ENCODE measurements around the gene HDAC10.
A peak's percentile ranks its signal among the peaks of the same experiment; 100 is the strongest.
"Not testable (repeated sequence)": the region's sequence is repeated elsewhere in the genome, so short reads cannot be mapped to it uniquely, and the experiment has no call there.

HDAC10 gene

DNA sequence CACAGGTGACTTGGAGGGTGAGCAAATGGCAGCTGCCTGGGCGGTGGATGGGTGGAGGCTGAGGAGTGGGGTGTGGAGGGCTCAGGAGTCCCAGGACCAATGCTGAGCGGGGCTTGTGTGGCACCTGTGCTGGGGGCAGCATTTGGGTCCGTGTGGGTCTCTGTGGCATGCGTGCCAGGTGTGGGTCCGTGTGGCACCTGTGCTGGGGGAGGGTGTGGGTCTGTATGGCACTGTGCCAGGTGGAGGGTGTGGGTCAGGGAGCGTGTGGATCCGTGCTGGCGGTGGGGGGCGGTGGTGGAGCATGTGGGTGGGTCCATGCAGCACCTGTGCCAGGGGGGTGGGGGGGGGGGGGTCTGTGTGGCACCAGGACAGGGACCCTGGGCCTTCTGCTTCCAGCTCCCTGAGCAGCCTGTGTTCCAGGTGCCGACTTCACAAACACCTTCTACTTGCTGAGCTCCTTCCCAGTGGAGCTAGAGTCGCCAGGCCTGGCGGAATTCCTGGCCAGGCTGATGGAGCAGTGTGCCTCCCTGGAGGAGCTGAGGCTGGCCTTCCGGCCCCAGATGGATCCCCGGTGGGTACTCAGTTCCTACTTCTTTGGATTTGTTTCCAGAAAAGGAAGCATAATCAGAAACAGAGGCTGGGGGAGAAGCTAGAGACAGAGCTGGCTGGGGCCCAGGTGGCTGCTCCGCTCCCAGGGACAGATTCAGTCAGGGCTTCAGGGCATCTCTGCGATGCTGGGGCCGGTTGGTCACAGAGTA is 35.6 kb downstream of the HDAC10 start:
- no peak for DNase-seq

DNA sequence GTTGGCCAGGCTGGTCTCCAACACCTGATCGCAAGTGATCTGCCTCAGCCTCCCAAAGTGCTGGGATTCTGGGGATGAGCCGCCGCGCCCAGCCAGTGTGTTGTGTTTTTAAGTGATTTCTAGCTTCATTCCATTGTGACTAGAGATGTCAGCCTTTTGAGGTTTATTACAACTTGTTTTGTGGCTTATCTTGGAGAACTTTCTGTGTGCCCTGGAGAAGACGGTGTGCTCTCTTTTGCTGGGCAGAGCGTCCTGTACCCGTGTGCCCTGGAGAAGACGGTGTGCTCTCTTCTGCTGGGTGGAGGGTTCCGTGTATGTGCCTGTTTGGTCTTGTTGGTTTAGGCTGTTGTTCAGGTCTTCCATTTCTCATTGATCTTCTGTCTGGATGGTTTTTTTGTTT is 37.8 kb downstream of the HDAC10 start:
- DNase-seq: no peak

GRCh38 chr22:50211147-50211546 is 39.9 kb downstream of the HDAC10 start:
- no peak for DNase-seq

- DNase-seq: no peak
Observed at GRCh38 chr22:50210378-50211139, 40.5 kb downstream of the HDAC10 start.

DNA sequence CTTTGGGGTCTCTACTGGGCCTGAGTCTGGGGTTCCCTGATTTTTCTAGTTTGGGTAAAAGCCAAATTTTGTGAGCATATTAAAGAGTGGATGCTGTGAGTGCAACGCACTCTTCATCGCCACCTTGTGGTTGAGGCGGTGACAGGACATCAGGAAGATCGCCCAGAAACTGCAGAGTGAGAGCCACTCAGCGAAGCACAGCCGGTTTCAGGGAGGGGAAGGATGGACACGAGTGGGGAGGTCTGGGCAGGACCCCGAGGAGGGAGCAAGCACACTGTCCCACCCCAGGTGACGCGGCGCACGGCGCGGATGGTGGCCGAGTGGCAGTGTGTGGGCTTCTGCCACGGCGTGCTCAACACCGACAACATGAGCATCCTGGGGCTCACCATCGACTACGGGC is 41.2 kb downstream of the HDAC10 start:
- peak; percentile 71 for DNase-seq

- DNase-seq: no peak
Observed at GRCh38 chr22:50208939-50209892, 41.8 kb downstream of the HDAC10 start.

- DNase-seq: no peak
Observed at GRCh38 chr22:50208430-50208938, 42.6 kb downstream of the HDAC10 start.

- DNase-seq: no peak
Observed at GRCh38 chr22:50207383-50208140, 43.5 kb downstream of the HDAC10 start.

GRCh38 chr22:50206599-50206998 is 44.5 kb downstream of the HDAC10 start:
- DNase-seq: no peak

GRCh38 chr22:50205781-50206569 is 45.1 kb downstream of the HDAC10 start:
- DNase-seq: no peak

DNA sequence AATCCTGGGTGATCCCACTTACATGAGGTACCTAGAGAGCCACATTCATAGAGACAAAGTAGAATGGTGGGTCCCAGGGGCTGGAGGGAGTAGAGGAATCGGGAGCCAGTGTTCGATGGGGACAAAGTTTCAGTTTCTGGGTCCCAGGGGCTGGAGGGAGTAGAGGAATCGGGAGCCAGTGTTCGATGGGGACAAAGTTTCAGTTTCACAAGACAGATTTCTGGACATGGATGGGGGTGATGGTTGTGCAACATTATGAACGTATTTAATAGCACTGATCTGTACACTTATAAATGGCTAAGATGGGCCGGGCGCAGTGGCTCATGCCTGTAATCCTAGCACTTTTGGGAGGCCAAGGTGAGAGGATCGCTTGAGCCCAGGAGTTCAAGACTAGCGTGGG is 46.1 kb downstream of the HDAC10 start:
- DNase-seq: not testable (repeated sequence)

GRCh38 chr22:50204571-50204970 is 46.5 kb downstream of the HDAC10 start:
- no peak for DNase-seq

DNA sequence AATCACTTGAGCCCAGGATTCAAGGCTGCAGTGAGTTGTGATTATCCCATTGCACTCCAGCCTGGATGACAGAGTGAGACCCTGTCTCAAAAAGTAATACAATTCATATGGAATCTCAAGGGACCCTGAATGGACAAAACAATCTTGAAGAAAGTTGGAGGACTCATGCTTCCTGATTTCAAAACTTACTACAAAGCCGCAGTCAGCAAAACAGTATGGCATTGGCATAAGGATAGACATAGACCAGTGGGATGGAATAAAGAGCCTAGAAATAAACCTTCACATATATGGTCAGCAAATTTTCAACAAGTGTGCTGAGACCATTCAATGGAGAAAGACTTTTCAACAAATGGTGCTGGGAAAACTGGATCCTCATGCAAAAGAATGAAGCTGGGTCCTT is 47.8 kb downstream of the HDAC10 start:
- DNase-seq: no peak

DNA sequence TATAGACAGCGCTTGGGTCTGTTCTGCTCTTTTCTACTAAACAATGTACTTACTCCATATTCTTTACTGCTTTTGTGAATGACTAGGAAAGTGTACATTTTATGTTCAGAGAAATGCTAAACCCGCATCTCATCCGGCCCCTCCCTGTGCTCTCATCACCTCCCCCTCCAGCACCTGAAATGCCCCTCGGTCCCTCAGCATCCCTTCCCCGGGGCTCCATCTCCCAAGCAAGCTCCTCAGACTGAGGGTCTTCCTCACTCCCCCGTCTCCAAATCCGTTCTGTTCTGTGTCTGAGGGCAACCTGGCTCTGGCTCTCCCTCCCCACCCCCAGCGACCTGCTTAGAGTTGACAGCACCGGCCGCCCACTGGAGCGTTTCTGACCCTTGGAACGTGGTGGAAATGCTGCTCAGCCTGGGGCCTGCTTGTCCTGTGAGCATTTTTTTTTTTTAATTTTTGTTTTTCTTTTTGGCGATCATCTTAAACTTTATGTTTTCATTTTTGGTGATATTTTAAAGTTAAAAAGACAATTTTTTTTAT is 48.9 kb downstream of the HDAC10 start:
- DNase-seq: no peak

GRCh38 chr22:50201191-50202129 is 49.6 kb downstream of the HDAC10 start:
- peak; percentile 21 for DNase-seq

DNA sequence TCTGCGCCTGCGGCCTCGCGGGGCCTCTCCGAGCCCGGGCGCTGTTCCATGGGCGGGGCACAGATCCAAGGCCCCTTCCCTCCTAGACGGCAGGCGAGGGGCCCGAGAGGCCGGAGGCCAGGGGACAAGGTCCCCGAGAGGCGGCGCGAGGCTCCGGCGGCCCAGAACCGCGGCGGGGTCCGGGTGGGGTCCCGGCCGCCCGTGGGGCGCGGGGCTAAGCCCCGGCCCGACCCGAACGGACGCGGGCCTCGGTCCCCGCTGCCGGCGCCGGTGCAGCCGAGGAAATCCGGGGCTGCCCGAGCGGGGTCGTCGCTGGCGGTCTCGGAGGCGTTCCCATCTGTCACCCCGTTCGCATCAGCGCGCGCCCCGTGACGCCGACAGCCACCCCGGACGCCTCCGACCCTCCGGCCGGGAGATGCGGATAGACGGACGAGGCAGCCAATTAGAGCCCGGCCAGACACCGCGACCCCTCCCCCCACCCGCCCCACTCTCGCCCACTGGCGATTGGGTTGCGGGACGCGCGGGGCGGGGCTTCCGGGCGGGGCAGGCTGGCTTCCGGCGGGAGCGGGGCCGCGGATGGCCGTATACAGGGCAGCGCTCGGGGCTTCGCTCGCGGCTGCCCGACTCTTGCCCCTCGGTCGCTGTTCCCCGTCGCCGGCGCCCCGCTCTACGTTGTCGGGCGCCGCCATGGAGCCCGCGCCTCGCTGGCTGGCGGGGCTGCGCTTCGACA is 50.4 kb downstream of the HDAC10 start, which contains the start of gene SELENOO:
TSS of gene SELENOO (plus strand) at position 551 of the 730 bp plus-strand sequence. CDS start at position 577, 26 bp downstream.
- DNase-seq: peak; percentile 93

DNA sequence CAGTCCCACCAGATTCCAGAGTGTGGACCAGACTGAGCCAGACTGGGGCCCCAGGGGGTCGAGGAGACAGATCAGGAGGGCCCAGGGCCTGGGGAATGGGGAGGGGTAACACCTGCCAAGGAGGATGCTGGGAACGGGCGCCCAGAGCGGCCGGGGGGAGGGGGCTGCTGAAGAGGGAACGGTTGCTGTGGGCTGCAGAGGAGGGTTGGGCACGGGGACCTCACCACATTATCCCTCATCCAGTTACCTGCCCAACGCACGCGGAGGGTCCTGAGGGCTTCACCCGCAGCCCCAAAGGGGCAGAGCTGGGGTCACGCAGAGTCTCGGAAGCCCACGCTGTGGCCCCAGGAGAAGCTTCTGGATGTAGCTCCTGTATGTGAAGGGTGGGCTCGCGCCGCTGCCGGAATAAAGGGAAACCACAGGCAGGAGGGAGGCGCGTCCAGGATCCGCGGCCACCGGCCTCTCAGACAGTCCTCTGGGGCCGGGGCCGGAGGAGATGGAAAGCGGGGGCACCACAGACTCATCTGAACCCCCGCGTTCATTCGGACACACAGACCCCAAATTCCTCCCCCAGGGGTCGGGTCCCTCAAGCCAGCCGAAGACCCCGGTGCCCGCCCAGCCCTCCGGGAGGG is 51.1 kb downstream of the HDAC10 start:
- no peak for DNase-seq

DNA sequence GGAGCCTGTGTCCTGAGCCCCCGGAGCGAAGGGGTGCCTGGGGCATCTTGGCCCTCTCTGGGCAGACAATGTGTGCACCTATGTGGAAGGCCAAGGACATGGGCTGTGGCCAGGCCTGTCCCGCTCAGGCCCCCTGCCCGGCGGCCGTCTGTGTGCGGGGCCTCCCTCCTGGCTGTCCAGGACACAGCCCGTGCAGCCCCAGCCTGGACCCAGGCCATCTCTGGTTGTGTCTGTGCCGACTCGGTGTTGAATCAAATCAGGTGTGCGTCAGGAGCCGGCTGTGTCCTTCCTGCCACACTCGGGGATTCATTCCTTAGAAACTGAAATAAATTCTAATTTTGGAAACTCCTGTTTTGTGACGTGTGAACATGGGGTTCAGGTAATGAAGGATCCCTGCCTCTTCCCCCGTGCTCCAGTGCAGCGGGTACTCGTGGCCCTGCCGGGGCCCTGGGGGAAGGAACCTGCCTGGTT is 51.8 kb downstream of the HDAC10 start:
- no peak for DNase-seq
